GM19372 (cell line): ENCODE data around the gene AUTS2.

Source experiments
- ATAC-seq: cut with Tn5 transposase; IDR thresholded peaks from one replicate; pipeline ENCODE4 v1.9.1; 2021; ENCODE audit warnings: mild to moderate bottlenecking, low read depth, moderate library complexity; ENCODE audit not compliant: unreplicated experiment

AUTS2 gene

DNA sequence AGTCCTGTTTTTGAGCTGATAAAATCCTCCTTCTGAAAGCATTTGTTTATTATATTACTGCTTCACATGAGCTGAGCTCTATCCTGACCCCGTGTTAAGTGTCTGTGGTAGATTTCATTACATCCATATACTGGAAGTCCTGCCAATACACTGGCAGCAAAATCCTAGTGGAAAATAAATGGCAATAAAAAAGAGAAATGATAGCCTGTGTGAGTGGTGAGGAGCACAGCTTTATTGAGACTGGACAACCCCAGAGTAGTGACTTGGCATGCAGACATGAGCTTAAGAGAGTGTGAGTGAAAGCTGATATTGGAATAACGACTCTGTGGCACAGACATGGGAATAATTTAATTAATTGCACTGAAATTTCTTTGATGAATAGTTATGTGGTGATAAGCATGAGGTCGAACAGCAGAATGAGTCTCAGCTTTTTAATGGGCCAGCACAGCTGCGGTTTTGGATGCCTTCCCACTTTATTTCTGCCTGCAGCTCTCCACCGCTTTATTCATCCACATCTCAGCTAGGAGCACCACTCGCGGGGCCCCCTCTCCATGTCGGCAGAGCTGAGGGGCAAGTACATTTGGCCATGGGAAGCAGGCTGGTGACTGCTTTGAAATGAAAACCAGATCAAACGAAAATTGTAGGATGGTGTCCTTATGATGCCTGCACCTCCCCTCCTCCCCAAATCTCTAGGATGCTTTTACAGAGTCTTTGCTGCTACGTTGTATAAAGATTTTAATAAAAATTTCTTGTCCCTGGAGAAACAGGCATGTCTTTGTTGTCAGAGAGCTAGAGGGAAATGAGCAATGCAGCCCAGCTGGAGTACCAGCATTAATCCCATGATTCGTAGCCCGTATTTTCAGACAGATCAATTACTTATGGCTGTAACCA lies 494.3 kb downstream of the AUTS2 start:
- no peak for ATAC-seq

DNA sequence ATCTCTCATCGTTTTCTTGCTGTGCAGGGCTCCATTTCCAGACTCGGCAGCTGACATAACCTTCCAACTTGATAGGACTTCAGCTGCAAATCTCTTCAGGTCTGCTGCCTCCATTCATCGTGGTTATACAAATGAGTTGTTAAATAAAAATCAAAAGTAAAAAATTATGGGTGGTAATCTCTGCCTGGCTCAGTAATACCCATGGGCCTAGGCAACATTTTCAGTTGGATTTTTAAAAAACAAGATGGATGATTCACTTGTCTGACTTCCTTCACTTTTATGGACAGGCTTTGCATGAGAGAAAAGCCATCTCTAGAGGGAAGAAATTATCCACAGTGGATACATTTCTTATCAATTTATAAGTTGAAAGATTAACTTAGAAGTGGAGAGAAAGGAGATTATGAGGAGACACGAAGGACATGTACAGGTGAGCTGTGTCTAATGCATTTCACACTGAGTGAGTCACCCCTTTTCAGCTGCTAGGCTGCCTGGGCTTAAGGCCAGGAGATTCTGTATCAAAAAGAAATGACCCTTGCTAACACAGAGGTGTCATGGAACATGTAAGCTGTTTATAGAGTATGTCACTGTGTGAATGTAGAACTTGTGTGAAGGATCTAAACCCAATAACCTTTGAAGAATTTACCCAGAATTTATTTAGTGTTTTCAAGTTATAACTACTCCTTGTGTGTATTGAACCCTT lies 495.1 kb downstream of the AUTS2 start:
- no peak for ATAC-seq

DNA sequence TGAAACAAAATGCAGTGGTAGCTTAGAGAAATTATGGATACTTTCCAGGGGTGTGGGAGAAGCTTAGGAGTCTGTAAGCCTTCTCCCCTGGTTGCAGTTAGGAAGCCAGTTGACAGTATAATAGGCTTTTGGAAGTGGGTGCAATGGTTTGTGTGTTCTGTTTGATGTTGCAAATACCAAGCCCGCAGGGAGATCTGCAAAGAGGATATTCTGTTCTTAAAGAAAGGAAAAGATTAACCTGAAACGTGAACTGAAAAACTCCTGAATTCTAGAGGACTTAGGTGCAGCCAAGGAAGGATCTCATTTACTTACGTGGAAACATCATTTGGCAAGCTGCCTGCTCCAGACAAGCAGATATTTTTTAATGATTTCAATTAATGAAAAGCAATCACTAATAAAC lies 496.6 kb downstream of the AUTS2 start:
- no peak for ATAC-seq

DNA sequence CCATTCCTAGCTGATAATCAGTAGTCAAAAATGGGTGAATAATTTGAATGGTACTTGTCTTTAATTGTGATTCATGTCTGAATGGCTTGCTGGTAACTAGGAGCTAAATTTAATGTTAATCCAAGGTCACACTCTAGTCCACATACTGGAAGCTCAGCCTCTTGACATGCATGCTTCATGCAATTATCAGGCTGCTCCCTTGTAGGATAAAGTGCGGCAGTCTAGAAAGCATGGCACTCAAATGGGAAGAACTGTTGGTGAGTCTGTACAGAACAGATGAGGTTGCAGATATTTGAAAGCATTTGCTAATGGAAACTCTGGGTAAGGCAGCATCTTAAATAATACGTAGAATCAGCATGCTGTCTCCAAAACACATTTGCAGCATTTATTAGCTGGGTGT lies 499.4 kb downstream of the AUTS2 start:
- no peak for ATAC-seq

DNA sequence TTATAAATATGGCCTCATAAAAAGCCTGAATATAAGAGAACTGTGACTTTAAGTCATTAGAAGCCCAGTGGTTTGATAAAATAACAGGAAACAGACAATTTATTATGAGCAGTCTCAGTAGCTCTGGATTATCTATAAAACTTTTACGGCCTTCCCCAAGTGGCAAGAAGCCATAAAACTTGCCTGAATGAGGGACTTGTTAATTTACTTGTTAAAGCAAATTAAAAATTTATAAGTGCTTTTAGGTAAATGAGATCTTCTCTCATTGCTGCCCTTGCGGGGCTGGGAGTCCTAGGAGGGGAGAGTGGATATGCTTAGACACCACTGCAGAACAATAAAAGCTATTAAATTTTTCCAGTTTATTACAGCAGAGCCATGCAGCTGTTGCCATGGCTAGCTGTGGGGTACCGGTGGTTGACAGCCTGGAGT lies 499.9 kb downstream of the AUTS2 start:
- no peak for ATAC-seq

DNA sequence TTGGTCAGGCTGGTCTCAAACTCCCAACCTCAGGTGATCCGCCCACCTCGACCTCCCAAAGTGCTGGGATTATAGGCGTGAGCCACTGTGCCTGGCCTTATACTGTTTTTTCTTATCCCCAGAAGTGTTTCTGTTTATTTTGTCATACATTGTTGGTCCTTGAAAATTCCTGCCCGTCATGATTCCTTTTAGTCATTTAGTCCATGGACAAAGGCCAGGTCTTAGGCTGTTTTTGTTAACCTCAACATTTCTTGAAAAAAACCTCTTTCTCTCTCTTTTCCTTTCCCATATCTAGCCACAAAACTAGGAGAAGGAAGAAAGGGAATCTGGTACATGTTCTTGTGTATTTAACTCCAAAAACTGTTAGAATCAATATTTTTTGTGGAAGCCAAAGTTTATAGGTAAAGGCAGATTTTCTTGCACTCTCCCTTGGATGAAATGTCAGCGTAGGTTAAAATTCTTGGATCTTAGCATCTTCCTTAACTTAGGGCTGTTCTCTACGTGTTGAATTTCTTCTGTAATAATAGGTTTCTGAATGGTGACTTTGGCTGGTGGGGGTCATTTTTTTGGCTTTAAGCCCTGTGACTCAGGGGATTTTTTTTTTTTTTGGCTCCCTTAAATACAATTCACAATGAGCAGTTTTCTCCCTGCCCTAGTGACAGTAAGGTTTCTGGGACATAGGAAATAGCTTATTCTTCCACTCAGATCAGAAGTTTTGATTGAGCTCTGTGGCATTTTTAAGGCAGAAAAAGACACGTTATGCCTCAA lies 500.8 kb downstream of the AUTS2 start:
- no peak for ATAC-seq

DNA sequence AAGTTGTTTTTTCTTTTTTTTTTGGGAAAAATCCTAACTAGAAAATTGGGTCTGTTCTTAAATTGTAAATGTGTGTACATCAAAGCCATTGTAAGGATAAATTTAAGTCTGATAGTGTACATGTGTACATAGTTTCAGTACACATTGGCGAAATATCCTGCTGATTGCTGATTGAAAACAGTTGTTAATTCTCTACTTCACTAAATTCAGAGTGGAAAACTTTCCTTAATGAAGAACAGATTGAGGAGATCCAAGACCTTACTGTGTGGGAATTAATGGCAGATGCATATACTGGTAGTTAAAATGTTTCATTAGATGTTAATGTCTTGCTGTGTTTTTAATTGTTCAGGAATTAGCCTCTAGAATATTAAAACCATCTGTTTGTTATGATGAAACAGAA lies 506.0 kb downstream of the AUTS2 start:
- ATAC-seq, result no peak

DNA sequence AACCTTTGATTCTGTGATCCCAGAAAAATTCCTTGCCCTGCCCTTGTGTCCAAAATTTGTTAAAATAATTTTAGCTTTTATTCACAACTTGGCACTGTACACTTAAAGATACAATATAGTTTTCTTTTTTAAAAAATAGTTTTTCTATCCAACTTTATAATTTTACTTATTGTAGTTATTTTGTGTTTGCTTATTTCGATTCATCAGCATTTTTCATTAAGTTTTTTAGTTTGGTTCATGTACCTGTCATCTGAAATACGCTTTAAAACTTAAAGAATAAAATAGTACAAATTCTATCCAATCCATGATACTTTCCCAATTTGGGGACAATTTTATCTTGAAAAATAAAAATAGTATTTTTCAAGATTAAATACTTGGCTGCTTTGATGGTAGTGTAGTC lies 514.8 kb downstream of the AUTS2 start:
- no peak for ATAC-seq

DNA sequence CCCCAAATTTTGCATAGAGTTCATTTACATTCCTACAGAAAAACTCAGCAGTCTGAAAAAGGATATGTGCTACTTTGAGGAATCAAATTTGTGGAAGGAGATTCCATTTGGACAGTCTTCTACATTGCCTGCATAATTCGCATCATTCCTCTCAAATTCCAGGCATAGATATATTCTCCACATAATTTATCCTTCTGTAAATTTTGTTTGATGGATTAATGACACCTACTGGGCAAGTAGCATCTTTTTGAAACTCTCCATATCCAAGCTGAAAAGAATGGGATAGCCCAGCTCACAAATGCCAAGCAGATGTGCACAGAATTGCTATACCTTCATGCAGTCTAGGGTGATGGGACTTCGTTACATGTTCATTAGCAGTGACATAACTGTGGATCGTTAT lies 515.3 kb downstream of the AUTS2 start:
- no peak for ATAC-seq

DNA sequence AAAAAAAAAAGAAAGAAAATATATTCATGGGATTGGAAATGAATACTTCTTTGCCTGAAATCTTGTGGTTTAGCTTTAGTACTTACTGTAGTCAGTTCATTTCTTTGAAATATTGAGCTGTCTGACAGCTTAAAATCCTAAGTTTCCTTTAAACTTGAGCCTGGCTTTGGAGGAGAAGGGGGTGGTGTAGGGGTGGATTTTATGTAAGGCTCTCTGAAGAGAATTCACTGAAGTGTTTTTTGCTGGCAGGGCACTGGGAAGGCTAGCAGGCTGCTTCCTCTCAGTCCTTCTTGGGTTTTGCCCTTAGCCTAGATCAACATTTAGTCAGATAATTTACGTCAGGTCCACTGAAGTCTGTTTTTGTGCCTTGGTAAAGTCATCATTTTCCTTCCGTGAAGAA lies 516.5 kb downstream of the AUTS2 start:
- no peak for ATAC-seq

DNA sequence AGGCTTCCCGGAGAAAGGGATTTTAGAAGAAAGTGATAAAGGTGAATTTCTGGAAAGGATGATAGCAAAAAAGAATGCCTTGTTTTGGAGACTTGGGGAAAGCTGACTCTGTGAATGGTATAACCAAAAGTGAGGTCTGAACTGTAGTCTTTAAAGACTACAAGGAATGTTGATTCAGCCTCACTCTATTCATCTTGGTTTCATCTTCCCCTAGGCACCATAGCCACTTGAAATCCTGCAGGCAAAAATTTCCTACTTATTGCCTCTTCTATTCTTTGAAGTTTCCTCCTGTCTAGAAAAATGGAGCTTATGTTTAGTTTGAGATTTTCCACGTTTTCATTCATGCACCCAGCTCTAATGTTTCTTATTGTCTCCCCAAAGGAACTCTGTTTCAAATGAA lies 518.0 kb downstream of the AUTS2 start:
- ATAC-seq, result no peak

DNA sequence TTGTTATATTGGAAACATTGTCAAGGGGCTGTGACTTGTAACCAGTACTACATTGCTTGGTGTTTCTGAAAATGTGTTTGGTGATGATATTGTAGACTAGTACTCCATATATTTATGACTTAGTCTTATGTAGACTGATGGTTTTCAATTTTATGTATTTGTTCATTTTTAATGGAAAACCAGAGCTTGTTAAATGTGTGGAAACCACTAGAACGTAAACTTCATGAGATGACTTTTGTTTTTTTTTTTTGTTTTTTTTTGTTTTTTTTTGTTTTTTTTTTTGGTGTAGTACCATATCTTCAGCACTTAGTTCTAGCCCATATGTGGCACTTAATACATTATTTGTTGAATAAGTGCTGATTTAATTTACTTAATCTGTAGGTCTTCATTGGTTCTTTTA lies 518.6 kb downstream of the AUTS2 start:
- no peak for ATAC-seq

DNA sequence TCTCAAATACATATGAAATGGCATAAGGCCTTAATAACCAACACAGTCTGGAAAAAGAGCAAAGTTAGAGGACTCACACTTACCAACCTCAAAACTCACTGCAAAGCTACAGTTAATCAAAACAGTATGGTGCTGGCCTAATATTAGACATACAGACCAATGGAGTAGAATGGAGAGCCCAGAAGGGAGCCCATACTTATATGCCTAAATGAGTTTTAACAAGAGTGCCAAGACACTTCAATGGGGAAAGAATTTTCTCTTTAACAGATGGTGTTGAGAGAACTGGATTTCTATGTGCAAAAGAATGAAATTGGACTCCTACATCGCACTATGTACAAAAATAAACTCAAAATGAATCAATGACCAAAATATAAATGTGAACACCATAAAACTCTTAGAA lies 522.6 kb downstream of the AUTS2 start:
- ATAC-seq, result no peak

DNA sequence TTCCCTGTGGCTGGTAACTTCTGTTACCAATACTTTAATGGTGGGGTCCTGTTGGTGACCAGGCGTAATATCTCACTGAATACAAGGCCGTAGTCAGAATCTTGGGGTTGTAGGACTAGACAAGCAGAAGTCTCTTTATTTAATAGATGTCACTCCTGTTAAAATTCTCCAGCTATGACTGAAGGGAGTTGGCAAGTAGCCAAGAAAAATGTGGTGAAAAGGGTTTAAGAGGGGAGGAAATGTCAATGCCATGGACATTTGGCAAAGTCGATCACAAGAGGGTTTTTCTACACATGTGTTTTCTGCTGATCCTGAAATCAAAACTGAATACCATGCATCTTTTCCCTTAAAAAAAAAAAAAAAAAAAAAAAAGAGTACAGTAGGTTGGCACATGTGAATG lies 533.5 kb downstream of the AUTS2 start:
- no peak for ATAC-seq

DNA sequence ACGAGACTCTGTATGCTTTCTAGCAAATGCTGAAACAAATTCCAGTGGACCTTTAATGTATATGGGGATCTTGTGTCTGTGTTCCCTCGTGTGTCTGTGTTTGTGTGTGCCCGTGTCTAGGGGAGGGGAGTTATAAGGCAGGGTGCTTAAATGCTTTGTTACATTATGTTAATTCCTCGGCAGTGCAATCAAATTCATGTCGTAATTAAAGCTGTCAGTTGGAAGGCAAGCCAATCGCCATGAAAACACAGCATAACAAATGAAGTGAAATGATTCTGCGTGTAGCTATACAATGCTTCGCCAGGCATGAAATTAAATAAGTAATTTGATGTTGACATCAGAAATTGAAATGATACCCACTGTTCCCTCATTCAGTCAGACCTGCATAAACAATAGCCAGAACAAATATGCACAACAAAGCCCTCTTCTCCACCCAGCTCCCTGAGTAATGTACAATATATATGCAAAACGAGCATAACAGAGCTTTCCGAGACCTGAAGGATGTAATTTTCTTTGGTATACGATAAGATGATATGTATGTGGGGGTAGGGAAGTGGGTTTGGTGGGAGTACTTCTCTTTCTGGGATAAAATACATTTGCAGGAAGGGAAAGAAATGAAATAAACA lies 534.1 kb downstream of the AUTS2 start:
- no peak for ATAC-seq

DNA sequence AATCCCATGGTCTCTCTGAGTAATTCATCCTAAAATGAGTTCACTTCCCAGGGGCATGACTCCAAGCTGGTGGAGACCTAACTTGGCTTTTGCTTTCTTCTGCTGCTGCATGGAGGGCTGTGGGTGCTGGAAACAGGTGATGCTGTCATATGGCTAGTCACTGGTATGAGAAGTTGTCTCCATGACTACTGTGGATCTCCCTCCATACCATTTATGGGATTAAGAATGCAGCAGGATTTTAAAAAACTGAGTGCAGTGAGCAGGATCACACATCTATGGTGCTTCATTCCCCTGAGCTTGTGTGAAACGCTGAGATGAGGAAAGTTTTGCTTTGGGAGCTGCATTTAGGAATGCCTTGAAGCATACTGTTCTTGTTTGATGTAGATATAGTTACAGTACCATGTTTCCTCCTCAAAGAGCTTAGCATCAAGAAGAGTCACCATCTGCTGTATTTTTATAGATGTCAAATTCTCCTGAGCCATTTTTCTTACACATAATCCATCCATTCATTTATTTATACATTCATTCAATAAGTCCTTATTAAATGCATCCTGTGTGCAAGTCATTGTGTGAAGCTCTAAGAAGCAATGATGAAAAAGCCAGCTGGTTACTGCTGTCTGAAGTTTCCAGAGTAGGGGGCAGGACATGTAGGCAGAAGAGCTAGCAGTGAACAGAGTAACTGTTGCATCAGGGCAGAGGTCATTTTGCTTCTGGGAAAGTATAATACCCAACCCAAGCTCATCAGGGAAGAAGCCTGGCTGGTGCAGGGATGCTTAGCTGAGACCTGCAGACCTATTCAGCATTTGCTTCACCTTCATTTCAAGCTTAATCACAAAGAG lies 534.8 kb downstream of the AUTS2 start:
- no peak for ATAC-seq

DNA sequence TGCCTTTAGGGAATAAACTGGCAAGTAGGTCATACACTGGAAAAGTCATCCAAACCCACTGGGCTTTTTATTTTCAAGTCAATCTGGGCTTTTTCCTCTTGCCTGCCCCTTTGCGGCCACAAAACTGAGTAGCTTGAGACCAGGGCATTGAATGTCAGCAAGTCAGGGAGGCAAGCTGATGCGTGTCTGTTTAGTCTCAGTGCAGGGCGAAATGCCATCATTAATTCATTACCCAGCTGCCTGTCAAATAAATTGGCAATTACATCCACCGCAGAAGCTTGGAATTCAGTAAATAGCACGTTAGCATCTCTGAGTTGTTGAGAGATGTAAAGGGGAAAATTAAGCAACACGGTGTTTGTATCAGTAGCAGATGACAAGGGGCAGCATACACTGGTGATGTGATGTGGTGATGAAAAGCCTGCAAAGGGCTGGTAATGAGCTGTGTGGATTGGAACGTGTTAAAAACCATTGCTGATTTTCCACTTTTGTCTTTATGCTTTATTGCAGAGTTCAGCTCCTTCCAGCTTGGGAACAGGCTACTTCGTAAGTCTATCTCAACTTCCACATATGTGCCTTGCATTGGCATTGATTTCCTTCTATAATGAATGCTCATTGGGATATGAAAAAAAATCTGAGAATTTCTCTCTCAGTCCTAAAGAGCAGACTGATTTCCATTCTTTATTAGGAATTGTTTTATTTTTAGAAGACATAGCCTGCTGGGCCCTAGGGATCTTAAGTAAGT lies 535.9 kb downstream of the AUTS2 start:
- no peak for ATAC-seq

DNA sequence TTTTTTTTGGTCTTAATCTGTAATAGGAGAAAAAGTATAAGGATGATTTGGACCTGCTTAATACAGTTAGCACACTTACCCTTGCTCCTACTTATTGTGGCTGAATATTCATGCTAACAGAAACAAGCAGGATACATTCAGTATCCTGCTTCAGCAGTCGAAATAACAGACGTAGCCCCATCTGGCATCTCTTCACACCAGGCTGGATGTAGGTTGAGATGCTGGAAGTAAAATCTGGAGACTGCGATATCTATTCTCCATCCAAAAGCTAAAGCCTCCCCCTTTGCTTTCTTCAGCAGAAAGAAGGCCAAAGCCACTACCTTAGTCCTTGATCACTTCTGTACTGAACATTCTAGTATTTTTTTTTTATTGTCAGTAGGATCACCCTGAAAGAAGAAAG lies 537.4 kb downstream of the AUTS2 start:
- ATAC-seq, result no peak

DNA sequence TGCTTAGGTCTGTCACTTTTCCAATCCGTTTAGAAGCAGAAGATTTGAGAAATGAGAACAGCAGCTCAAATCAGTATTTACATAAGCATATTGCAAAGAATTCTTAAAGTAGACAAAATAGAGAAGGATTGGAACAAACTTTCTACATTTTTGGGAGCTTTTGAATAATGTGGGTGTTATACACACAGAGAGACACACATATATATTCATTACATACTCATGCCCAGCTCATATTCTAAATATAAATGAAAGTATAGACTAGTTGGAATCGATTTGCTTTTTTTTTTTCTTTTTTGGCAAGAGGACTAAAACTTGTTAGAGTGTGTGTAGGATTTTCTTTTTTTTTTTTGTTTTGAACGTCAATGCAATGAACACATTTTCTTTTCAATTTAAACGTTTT lies 538.9 kb downstream of the AUTS2 start:
- ATAC-seq, result no peak
